ENCODE results near the gene SYCN.
A peak's percentile ranks its signal among the peaks of the same experiment; 100 is the strongest.
"Not testable (repeated sequence)": the region's sequence is repeated elsewhere in the genome, so short reads cannot be mapped to it uniquely, and the experiment has no call there.

The SYCN gene

DNA sequence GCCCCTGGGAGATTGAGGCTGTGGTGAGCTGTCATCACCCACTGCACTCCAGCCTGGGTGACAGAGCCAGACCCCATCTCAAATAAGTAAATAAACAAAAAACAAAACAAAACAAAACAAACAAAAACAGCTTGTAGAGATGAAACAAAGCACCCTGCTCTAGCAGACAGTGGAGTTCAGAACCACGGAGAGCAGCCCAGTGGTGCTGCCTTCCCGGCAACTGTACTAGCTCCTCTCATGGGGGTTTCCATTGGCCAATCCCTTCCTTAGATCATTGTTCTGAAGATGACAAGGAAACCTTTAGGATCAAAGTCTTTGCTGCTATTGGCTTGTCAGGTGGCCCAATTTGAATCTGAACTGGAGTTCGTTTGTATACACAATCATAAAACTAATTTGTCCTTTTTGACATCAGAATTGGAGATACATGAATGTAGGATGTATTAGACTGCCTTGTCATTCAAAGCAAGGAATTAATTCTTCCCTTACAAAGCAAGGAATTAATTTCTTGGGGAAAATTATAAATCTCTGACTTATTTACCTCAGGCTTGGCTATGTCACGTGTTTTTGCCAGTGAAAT, 19.7 kb upstream of the SYCN start:
- DNase-seq = no peak

GRCh38 chr19:39219108-39219507, 15.0 kb upstream of the SYCN start:
- not testable (repeated sequence) for DNase-seq

- DNase-seq = no peak
These were observed 14.4 kb upstream of the SYCN start for GRCh38 chr19:39218230-39219007.

DNA sequence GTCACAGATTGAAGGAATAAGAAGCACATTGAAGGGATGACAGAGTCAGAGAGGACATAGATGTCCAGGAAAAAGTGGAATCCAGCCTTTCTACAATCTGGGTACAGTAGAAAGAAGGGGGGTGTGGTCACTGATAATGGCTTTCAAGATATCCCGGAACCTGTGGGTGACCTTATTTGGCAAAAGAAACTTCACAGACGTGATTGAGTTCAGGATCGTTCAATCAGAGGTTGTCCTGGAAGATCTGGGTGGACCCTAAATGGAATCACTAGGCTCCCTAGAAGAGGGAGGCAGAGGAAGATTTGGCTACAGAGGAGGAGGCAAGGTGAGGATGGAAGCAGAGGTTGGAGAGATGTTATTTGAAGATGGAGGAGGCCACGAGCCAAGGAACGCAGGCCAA, 13.0 kb upstream of the SYCN start:
- DNase-seq = no peak

- DNase-seq = not testable (repeated sequence)
These were observed 11.3 kb upstream of the SYCN start for GRCh38 chr19:39215323-39215722.

DNA sequence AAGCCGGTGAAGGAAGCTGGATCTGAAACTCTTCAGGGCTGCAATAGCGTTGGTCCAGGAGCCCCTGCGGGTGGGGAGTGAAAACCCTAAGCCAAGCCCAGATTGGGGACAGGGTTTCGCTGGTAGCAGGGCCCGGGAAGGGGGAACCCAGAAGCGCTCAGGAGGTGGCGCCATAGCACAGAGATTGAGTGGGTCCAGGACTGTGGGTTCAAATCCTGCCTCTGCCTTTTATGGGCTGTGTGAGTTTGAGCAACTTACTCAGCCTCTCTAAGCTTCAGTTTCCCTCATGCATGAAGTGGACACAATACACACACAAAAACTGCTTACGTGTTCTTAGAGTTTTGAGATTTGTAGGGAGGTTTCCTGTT, 8.3 kb upstream of the SYCN start:
- DNase-seq = peak; percentile 25

DNA sequence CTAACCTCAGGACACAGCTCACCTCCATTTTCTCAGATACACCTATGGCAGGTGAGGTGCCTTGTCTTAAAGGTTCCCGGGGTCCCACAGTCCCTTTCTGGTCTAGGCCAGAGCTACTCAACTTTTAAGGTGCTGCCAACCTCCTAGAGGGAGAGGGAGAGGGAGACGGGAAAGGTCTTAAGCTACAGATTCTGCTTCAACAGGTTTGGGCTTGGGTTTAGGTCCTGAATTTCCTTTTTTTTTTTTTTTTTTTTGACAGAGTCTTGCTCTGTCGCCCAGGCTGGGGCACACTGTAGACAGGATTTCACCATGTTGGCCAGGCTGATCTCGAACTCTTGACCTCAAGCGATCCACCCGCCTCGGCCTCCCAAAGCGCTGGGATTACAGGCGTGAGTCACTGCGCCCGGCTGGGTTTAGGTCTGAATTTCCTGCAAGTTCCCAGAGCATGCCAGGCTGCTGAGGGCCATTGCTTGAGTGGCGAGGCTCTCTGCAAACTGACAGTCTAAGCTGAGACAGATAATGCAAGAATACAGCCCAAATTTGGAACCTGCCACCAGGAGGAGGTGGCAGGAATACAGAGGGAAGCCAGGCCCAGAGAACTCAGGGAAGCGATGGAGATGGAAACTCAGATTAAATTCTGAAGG, 7.8 kb upstream of the SYCN start:
- no peak for DNase-seq

DNA sequence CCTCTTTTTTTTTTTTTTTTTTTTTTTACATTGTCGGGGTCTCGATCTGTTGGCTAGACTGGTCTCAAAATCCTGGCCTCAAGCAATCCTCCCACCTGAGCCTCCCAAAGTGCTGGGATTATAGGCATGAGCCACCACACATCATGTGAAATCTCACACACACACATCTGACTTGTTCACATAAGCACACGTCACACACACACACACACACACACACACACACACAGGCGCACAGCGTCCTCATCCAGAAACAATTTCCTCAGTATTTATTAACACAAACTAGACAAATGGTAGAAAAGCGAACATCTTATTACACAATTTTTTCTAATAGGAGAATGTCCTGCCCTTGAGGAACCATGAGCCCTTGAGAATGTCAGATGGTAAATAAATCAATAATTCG, 5.1 kb upstream of the SYCN start:
- DNase-seq = no peak

GRCh38 chr19:39208175-39208795, 4.2 kb upstream of the SYCN start:
- no peak for DNase-seq

GRCh38 chr19:39207293-39207836, 3.3 kb upstream of the SYCN start:
- DNase-seq = no peak

DNA sequence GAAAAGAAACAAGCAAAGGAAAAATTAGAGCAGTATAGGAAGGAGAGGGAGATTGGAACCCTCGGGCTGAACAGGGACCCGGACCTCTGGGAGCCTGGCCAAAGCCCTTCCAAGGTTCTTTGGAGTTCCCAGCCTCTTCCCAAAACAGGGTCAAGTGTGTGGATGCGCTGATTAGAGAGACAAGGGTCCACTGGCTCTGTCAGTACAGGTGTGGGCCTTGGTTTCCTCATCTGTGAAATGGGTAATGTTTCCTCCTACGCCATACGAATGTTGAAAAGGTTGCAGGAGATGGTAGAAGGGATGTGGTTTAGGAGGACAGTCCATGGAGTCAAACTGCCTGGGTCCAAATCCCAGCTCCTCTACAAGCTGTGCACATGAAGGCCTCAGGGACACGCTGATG, 2.1 kb upstream of the SYCN start:
- no peak for DNase-seq

DNA sequence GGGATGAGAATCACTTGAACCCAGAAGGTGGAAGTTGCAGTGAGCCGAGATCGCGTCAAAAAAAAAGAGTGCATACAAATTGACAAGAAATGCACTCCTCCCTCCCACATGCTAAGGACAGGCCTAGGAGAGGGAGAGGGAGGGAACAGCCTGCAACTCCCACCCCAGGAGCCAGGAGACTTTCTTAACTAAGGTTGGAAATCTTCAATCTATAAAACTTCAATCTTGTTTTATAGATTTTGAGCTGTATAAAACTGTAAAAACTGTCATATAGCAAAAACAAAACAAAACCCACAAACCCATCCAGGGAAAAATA, 1.3 kb upstream of the SYCN start:
- no peak for DNase-seq

DNA sequence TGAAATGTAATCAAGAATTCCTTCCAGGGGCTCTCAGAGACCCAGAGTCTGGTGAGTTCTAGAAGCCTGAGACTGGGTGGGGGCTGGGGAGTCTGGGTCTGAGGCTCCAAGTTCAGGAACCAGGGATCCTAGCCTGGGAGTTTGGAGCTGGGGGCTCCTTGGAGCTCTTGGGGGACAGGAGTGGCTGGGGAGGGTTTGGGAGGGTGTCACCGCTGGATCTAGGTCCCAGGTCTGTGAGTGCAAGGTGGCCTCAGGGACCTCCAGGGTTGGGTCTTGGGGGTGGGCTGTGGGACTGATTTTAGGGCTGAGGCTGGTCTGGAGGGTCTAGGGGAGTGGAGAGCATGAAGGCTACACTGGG, 1.1 kb downstream of the SYCN start:
- DNase-seq = no peak

GRCh38 chr19:39200803-39201115, 3.3 kb downstream of the SYCN start:
- DNase-seq = no peak

- no peak for DNase-seq
These were observed 3.8 kb downstream of the SYCN start for GRCh38 chr19:39200066-39200802.

DNA sequence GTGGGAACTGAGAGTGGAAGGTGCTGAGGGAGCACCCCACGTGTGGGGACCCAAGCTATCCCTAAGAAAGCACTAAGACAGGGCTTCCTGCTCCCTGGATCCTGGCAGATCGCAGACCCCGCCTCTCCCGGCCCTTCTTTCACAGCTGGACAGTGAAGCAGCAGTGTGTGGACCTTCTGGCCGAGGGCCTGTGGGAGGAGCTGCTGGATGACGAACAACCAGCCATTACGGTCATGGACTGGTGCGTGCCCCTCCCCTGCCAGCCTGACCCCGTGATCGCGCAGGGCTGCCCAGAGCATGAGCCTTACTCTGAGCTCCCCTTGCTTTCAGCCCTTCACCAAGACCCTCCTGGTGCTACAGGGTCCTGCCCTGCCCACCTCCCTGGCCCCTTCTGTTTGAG, 5.0 kb downstream of the SYCN start:
- DNase-seq = no peak

DNA sequence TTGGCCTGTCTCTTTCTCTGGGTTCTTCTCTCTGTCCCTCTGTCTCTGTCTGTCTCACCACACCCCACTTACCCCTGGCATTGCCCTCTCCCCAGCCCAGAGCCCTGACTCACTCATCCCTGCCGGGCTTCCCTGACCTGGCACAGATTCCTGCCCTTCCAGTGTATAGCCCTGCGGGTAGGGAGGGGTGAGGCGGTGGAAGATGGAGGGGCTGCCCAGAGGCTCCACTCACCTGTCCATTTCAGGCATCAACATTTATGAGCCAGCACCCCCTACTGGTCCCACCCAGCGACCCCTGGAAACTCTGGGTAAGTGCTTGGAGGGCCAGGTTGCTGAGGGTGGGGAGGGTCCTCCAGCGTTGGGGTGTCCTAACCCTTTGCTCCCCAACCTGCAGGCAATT, 6.3 kb downstream of the SYCN start:
- DNase-seq = no peak

DNA sequence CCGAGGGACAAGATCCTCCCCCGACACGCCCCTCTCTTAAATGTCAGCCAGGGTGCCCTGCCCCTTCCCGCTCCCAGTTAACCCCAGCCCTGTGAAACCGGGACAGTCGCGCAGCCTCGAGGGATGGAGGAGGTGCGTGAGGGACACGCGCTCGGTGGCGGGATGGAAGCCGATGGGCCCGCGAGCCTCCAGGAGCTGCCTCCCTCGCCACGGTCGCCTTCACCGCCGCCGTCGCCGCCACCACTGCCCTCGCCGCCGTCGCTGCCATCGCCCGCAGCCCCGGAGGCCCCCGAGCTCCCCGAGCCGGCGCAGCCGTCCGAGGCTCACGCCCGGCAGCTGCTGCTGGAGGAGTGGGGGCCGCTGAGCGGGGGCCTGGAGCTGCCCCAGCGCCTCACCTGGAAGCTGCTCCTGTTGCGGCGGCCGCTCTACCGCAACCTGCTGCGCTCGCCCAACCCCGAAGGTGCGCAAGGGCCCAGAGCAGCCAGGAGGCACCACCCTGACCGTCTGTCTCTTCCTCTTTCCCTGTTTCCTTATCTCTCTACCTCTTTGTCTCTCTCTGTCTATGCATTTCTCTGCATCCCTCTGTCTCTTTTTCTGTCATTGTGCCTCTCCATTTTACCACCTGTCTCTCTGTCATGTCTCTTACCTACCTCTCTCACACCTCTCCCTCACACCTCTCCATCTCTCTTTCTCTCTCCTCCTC, 7.1 kb downstream of the SYCN start, which contains the start of gene NCCRP1:
TSS of gene NCCRP1 (plus strand) at position 105 of the 703 bp plus-strand sequence. CDS start at position 124, 19 bp downstream.
- DNase-seq = no peak

DNA sequence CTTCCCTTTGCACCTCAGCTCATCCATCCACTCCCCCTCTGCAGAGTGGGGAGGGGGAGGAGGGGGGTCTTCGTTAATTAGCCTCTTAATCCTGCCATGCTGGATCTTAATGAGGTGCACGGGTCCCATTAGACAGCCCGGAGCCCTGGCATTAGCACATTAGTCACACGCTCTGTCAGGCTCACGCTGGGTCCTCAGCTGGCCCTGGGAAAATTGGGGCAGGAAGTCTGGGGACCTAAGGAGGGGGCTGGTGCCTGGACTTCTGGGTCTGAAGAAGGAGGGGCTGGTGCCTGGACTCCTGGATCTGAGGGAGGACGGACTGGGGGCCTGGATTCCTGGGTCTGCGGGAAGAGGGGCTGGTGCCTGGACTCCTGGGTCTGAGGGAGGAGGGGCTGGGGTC, 7.7 kb downstream of the SYCN start:
- DNase-seq = no peak

DNA sequence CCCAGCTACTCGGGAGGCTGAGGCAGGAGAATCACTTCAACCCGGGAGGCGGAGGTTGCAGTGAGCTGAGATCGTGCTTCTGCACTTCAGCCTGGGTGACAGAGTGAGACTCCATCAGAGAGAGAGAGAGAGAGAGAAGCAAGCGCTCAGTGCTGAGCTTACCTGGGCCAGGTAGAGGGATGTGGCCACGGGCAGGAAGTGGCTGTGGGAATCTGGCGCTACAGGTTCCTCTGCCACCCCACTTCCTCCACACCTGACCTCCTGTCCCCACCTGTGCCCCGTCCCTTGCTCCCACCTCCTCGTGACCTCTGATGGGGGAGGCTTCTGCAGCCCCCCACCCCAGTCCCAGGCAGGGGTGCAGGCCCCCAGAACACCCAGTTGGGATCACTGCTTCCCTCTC, 8.3 kb downstream of the SYCN start:
- DNase-seq = no peak

GRCh38 chr19:39194832-39195542, 9.1 kb downstream of the SYCN start:
- no peak for DNase-seq

GRCh38 chr19:39193803-39194202, 10.3 kb downstream of the SYCN start:
- DNase-seq = no peak

All from NK-92 treated with Interleukin-12 subunit alpha and Interleukin-12 subunit beta, amount 100 ng/mL, for 24 hours (cell line).